Osteocyte (in vitro differentiated cells): ENCODE results near the gene AKAP11. TPM values are rescaled to one million over a fixed set of nuclear protein-coding genes. Genes with fewer than 3 reads are reported as not detected.

Experiments
- DNase-seq: peaks from one replicate; pipeline ENCODE4 v3.0.0; 2021; ENCODE audit warnings: mixed read lengths; ENCODE audit not compliant: unreplicated experiment; ENCODE audit errors: extremely low spot score
- H3K27ac Mint-ChIP-seq: one replicate; pipeline ENCODE4 v1.8.0; 2021; ENCODE audit warnings: mild to moderate bottlenecking, mixed read lengths; ENCODE audit not compliant: unreplicated experiment
- H3K27me3 Mint-ChIP-seq: one replicate; pipeline ENCODE4 v1.8.0; 2021; ENCODE audit warnings: mixed read lengths; ENCODE audit not compliant: unreplicated experiment
- H3K36me3 Mint-ChIP-seq: one replicate; pipeline ENCODE4 v1.8.0; 2021; ENCODE audit warnings: mixed read lengths; ENCODE audit not compliant: unreplicated experiment
- H3K4me1 Mint-ChIP-seq: one replicate; pipeline ENCODE4 v1.8.0; 2021; ENCODE audit warnings: mixed read lengths; ENCODE audit not compliant: unreplicated experiment
- H3K4me3 Mint-ChIP-seq: one replicate; pipeline ENCODE4 v1.8.0; 2021; ENCODE audit warnings: mild to moderate bottlenecking, moderate library complexity, mixed read lengths; ENCODE audit not compliant: unreplicated experiment
- H3K9me3 Mint-ChIP-seq: one replicate; pipeline ENCODE4 v1.8.0; 2021; ENCODE audit warnings: mixed read lengths; ENCODE audit not compliant: unreplicated experiment
- CTCF ChIP-seq: fragments of 200-600 bp; sonication (generic); IDR thresholded peaks from 2 replicates; pipeline ENCODE4 v1.5.0; 2021; ENCODE audit warnings: antibody characterized with exemption, mild to moderate bottlenecking, moderate library complexity
- total RNA-seq: library from RNA; stranded (reverse); gene quantifications from 2 replicates; pipeline ENCODE4 v1.2.1, GENCODE V29; 2021

AKAP11 gene
- total RNA-seq, 1 donor from 2014 or later, result 37.3 TPM

DNA sequence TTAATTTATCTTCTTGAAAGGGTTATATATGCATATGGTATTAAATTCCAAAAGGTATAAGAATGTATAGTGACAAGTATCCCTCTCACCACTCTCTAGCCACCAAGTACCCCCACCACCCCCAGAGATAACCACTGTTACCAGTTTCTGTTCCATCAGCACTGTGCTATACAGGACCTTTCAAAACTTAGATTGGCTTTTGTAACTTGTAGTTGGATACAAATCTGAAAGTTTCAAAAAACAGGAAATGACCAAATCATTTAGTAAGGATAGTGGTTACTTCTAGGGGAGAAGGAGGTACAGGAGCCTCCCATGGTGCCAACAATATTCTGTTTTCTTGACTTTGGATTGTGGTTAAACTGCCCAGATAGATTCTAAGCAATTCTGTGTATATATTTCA is 56.7 kb downstream of the AKAP11 start:
- Mint-ChIP-seq H3K4me3 (no peak overlapping the region), H3K36me3 (peaks cover 4% of the 10 kb centered on the region), H3K4me1 (no peaks in the 10 kb centered on the region), H3K27me3 (no peaks in the 10 kb centered on the region), H3K9me3 (no peaks in the 10 kb centered on the region), H3K27ac (no peak overlapping the region)
- DNase-seq, result no peak
- no peak for TF ChIP-seq CTCF

- Mint-ChIP-seq H3K4me1 (no peaks in the 10 kb centered on the region), H3K4me3 (no peak overlapping the region), H3K36me3 (no peaks in the 10 kb centered on the region), H3K9me3 (no peaks in the 10 kb centered on the region), H3K27me3 (no peaks in the 10 kb centered on the region), H3K27ac (no peak overlapping the region)
- DNase-seq, result no peak
- TF ChIP-seq CTCF, result no peak
Observed at GRCh38 chr13:42329239-42329638, 57.3 kb downstream of the AKAP11 start.

DNA sequence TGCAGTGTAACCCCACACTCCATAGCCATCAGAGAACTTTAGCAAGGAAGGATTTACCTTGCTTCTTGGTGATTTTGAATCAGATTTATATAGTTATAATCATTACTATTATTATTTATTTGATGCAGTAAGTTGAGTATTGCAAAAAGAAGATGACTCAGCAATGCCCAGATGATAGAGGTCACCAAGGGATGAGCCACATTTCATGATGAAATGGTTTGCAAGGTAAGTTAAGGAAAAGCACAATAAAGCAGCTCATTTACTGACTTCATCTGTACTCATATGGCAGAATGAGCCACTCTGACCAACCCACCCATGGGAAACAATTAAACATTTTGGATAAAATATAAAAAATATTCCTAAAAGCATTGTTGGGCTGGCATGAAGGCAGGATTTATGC is 59.1 kb downstream of the AKAP11 start:
- no peak for TF ChIP-seq CTCF
- Mint-ChIP-seq H3K4me1 (peaks cover 4% of the 10 kb centered on the region), H3K27me3 (no peaks in the 10 kb centered on the region), H3K9me3 (no peaks in the 10 kb centered on the region), H3K27ac (no peak overlapping the region), H3K4me3 (no peak overlapping the region), H3K36me3 (no peaks in the 10 kb centered on the region)
- no peak for DNase-seq

GRCh38 chr13:42333613-42334328 is 61.8 kb downstream of the AKAP11 start:
- Mint-ChIP-seq H3K27me3 (no peaks in the 10 kb centered on the region), H3K27ac (no peak overlapping the region), H3K9me3 (no peaks in the 10 kb centered on the region), H3K4me1 (peaks cover 4% of the 10 kb centered on the region), H3K36me3 (no peaks in the 10 kb centered on the region), H3K4me3 (no peak overlapping the region)
- peak; percentile 72 for TF ChIP-seq CTCF
- no peak for DNase-seq

DNA sequence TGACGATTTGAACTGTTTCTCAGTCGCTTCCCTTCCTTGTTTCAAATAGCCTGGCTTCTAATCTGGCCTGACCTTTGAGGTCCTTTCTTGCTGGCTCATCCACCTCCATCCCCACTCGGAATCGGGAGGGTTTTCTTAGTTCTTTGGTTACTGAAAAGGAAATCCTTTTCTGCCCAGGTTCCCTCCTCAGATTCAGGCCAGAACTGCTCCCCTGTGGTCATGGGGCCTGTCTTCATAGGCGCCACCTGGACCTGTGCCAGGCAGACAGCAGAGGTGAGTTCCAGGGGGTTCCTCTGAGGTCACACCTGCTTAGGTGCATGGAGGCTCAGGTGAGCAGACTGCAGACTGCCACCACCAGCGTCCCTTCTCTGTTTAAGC is 62.4 kb downstream of the AKAP11 start:
- DNase-seq, result no peak
- TF ChIP-seq CTCF, result no peak
- Mint-ChIP-seq H3K27me3 (no peaks in the 10 kb centered on the region), H3K36me3 (no peaks in the 10 kb centered on the region), H3K4me1 (peaks cover 4% of the 10 kb centered on the region), H3K9me3 (no peaks in the 10 kb centered on the region), H3K27ac (no peak overlapping the region), H3K4me3 (no peak overlapping the region)
